ENCODE data around the gene PDE7B. TPM values are rescaled to one million over a fixed set of nuclear protein-coding genes. Genes with fewer than 3 reads are reported as not detected.

PDE7B gene
- polyA plus RNA-seq, 1 donor (not counting 4 experiments of a cell fraction or from before 2014, with no cell fraction given) = 0.01 TPM

GRCh38 chr6:136226674-136227377, 375.3 kb downstream of the PDE7B start:
- Histone ChIP-seq H3K27me3 (ENCODE audit: control insufficient read depth, extremely low read depth, insufficient read depth, low read length) (no peaks in the 10 kb centered on the region), H3K9ac (ENCODE audit: control insufficient read depth, extremely low read depth, insufficient read depth, low read length) (no peak overlapping the region)
- FAIRE-seq = no peak

GRCh38 chr6:136228814-136229213, 377.3 kb downstream of the PDE7B start:
- H3K4me3 ChIP-seq (ENCODE audit: control insufficient read depth in 2 of 3, extremely low read depth in 1 of 3, insufficient read depth in 2 of 3, low read depth in 1 of 3, low read length in 3 of 3) = no peak overlapping the region
- H4K20me1 ChIP-seq (ENCODE audit: control insufficient read depth, extremely low read depth, insufficient read depth, low read length) = no peaks in the 10 kb centered on the region

More at GRCh38 chr6:136226674-136227377, 375.3 kb downstream of the PDE7B start:
- dilution Hi-C loops (cut with MboI; ENCODE audit: extremely low pct_ligation_motif_present, low sequenced_read_pairs) = no loop called here
- Histone ChIP-seq H3K4me2 (ENCODE audit: control insufficient read depth, extremely low read depth, insufficient read depth, low read depth, low read length) (peak overlapping the region; percentile 62), H3K4me1 (ENCODE audit: control insufficient read depth, extremely low read depth, insufficient read depth, low read length) (no peaks in the 10 kb centered on the region), H3K9me1 (ENCODE audit: control insufficient read depth, extremely low read depth, insufficient read depth, low read length) (no peaks in the 10 kb centered on the region), H3K27ac (ENCODE audit: control insufficient read depth, insufficient read depth, low read length) (no peak overlapping the region), H3K9me3 (ENCODE audit: control insufficient read depth, low read depth, low read length) (no peaks in the 10 kb centered on the region), H3K79me2 (ENCODE audit: control insufficient read depth, insufficient read depth, low read length) (no peaks in the 10 kb centered on the region), H4K20me1 (ENCODE audit: control insufficient read depth, extremely low read depth, insufficient read depth, low read length) (no peaks in the 10 kb centered on the region), H3K36me3 (ENCODE audit: control insufficient read depth in 2 of 2, extremely low read depth in 1 of 2, insufficient read depth in 2 of 2, low read length in 2 of 2) (no peaks in the 10 kb centered on the region), H2AFZ (ENCODE audit: control insufficient read depth, low read length) (peak overlapping the region; percentile 7), H3K4me3 (ENCODE audit: control insufficient read depth in 2 of 3, extremely low read depth in 1 of 3, insufficient read depth in 2 of 3, low read depth in 1 of 3, low read length in 3 of 3) (peak overlapping the region in 2 of 3 experiments; percentile 16 to 36)
- no peak for TF ChIP-seq EZH2 (IDR thresholded peaks at IDR 0.05; ENCODE audit: low read length)
- TF ChIP-seq CTCF (optimal IDR thresholded peaks at IDR 0.05 in 1 of 3, IDR thresholded peaks at IDR 0.05 in 1 of 3, conservative IDR thresholded peaks at IDR 0.05 in 1 of 3; ENCODE audit: extremely low read depth in 1 of 3, insufficient read depth in 2 of 3, low read length in 3 of 3) = no peak
- no peak for DNase-seq (ENCODE audit: low read depth, low spot score)

More at GRCh38 chr6:136228814-136229213, 377.3 kb downstream of the PDE7B start:
- no peak overlapping the region for H2AFZ ChIP-seq (ENCODE audit: control insufficient read depth, low read length)
- no peaks in the 10 kb centered on the region for H3K4me1 ChIP-seq (ENCODE audit: control insufficient read depth, extremely low read depth, insufficient read depth, low read length)
- no peaks in the 10 kb centered on the region for H3K79me2 ChIP-seq (ENCODE audit: control insufficient read depth, insufficient read depth, low read length)
- DNase-seq (ENCODE audit: low read depth, low spot score) (no peak), FAIRE-seq (no peak)
- no peak overlapping the region for H3K27ac ChIP-seq (ENCODE audit: control insufficient read depth, insufficient read depth, low read length)
- TF ChIP-seq CTCF (optimal IDR thresholded peaks at IDR 0.05 in 1 of 3, IDR thresholded peaks at IDR 0.05 in 1 of 3, conservative IDR thresholded peaks at IDR 0.05 in 1 of 3; ENCODE audit: extremely low read depth in 1 of 3, insufficient read depth in 2 of 3, low read length in 3 of 3) (no peak), EZH2 (IDR thresholded peaks at IDR 0.05; ENCODE audit: low read length) (no peak)
- H3K9ac ChIP-seq (ENCODE audit: control insufficient read depth, extremely low read depth, insufficient read depth, low read length) = no peak overlapping the region
- no peaks in the 10 kb centered on the region for H3K9me3 ChIP-seq (ENCODE audit: control insufficient read depth, low read depth, low read length)
- no peaks in the 10 kb centered on the region for H3K9me1 ChIP-seq (ENCODE audit: control insufficient read depth, extremely low read depth, insufficient read depth, low read length)
- H3K4me2 ChIP-seq (ENCODE audit: control insufficient read depth, extremely low read depth, insufficient read depth, low read depth, low read length) = no peak overlapping the region
- dilution Hi-C loops (cut with MboI; ENCODE audit: extremely low pct_ligation_motif_present, low sequenced_read_pairs) = no loop called here
- no peaks in the 10 kb centered on the region for H3K36me3 ChIP-seq (ENCODE audit: control insufficient read depth in 2 of 2, extremely low read depth in 1 of 2, insufficient read depth in 2 of 2, low read length in 2 of 2)
- no peaks in the 10 kb centered on the region for H3K27me3 ChIP-seq (ENCODE audit: control insufficient read depth, extremely low read depth, insufficient read depth, low read length)
